ENCODE results near the gene GOLGA2. TPM values are rescaled to one million over a fixed set of nuclear protein-coding genes. Genes with fewer than 3 reads are reported as not detected.
"Not testable (repeated sequence)": the region's sequence is repeated elsewhere in the genome, so short reads cannot be mapped to it uniquely, and the experiment has no call there.

GOLGA2 gene
- total RNA-seq, 2 donors from 2014 or later, result 46.2 to 54.3 TPM

DNA sequence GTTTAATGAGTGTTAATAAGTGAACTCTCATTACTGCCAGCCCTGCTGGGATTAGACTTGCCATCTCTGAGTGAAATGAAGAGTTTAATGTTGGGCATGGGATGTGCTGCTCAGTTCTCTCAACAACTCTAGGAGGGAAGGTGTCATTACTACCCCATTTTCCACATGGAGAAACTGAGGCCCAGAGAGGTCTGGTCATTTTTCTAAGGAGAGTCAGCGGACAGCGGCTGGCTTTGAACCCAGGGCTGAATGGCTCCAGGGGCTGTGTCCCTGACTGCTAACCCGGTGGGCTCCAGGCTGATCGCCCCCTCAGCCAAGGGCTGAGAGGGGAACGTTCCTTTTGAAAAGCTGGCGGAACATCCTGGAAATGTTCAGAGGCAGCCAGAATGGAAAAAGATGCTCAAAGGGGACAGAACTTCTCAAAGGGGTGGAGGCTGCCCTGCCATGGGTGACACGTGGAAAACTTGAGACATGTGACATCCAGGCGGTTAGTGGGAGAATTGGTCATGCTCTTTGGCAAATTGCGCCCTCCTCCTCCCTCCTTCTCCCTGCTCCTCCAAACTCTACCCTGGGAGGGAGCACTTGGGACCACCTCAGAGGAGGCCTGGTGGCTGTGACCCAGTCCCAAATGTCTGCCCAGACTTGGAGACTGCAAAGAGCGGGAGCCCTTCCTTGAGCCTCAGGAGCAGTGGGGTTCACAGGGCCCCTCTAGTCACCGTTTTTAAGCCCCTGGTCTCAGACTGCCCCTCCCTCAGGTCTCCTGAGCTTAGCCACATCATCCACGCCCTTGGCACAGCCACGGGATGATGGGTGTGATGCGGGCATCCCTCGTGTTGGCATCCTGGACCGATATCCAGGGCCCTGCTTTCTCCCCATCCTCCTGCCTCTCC lies 43.9 kb downstream of the GOLGA2 start:
- Mint-ChIP-seq H3K27ac (no peak overlapping the region), H3K9me3 (no peaks in the 10 kb centered on the region), H3K36me3 (no peaks in the 10 kb centered on the region)
- DNase-seq (ENCODE audit: low spot score in 2 of 2), result no peak
- ATAC-seq, result peak; percentile 13 to 31

DNA sequence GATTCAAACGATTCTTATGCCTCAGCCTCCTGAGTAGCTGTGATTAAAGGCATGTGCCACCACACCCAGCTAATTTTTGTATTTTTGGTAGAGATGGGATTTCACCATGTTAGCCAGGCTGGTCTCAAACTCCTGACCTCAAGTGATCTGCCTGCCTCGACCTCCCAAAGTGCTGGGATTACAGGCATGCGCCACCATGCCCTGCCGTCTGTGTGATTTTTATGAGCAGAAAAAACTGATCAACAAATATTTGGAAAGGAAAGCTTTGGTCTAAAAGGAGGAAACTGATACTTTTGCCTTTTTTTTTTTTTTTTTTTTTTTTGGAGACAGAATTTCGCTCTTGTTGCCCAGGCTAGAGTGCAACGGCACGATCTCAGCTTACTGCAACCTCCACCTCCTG lies 44.9 kb downstream of the GOLGA2 start:
- not testable (repeated sequence) for DNase-seq (ENCODE audit: low spot score in 2 of 2); ATAC-seq; H3K27ac Mint-ChIP-seq; H3K36me3 Mint-ChIP-seq; H3K9me3 Mint-ChIP-seq

- ATAC-seq, result no peak
- no peak overlapping the region for H3K27ac Mint-ChIP-seq
- DNase-seq (ENCODE audit: low spot score in 2 of 2), result no peak
- H3K36me3 Mint-ChIP-seq, result no peaks in the 10 kb centered on the region
- no peaks in the 10 kb centered on the region for H3K9me3 Mint-ChIP-seq
Measured at GRCh38 chr9:128226412-128226801, 49.4 kb downstream of the GOLGA2 start.

- Mint-ChIP-seq H3K9me3 (no peaks in the 10 kb centered on the region), H3K36me3 (no peaks in the 10 kb centered on the region), H3K27ac (no peak overlapping the region)
- ATAC-seq (no peak), DNase-seq (ENCODE audit: low spot score in 2 of 2) (no peak)
Measured at GRCh38 chr9:128225770-128226411, 49.9 kb downstream of the GOLGA2 start.

- no peaks in the 10 kb centered on the region for H3K9me3 Mint-ChIP-seq
- DNase-seq (ENCODE audit: low spot score in 2 of 2) (no peak), ATAC-seq (no peak)
- H3K36me3 Mint-ChIP-seq, result no peaks in the 10 kb centered on the region
- H3K27ac Mint-ChIP-seq, result no peak overlapping the region
Measured at GRCh38 chr9:128224877-128225276, 50.9 kb downstream of the GOLGA2 start.

GRCh38 chr9:128222880-128223670 lies 52.7 kb downstream of the GOLGA2 start:
- no peak overlapping the region for H3K27ac Mint-ChIP-seq
- DNase-seq (ENCODE audit: low spot score in 2 of 2) (no peak), ATAC-seq (no peak)
- H3K36me3 Mint-ChIP-seq, result no peaks in the 10 kb centered on the region
- H3K9me3 Mint-ChIP-seq, result no peaks in the 10 kb centered on the region

GRCh38 chr9:128222026-128222425 lies 53.8 kb downstream of the GOLGA2 start:
- no peaks in the 10 kb centered on the region for H3K9me3 Mint-ChIP-seq
- no peak overlapping the region for H3K27ac Mint-ChIP-seq
- H3K36me3 Mint-ChIP-seq, result no peaks in the 10 kb centered on the region
- ATAC-seq (no peak), DNase-seq (ENCODE audit: low spot score in 2 of 2) (no peak)

DNA sequence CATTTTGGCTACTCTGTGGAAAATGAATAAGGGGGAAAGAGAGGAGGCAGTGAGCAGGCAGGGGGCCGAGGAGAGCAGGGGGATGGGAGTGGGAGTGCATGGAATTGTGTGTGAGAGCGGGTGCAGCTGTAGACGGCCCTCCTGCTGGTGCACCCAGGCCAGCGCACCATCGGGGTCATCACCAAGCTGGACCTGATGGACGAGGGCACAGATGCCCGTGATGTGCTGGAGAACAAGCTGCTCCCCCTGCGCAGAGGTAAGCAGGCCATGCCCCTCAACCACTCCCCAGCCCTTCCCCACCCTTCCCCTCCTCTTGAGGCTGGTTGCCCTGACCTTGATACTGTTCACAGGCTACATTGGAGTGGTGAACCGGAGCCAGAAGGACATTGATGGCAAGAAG lies 56.0 kb downstream of the GOLGA2 start:
- Mint-ChIP-seq H3K9me3 (no peaks in the 10 kb centered on the region), H3K36me3 (no peaks in the 10 kb centered on the region), H3K27ac (no peak overlapping the region)
- no peak for DNase-seq (ENCODE audit: low spot score in 2 of 2)
- ATAC-seq, result no peak

DNA sequence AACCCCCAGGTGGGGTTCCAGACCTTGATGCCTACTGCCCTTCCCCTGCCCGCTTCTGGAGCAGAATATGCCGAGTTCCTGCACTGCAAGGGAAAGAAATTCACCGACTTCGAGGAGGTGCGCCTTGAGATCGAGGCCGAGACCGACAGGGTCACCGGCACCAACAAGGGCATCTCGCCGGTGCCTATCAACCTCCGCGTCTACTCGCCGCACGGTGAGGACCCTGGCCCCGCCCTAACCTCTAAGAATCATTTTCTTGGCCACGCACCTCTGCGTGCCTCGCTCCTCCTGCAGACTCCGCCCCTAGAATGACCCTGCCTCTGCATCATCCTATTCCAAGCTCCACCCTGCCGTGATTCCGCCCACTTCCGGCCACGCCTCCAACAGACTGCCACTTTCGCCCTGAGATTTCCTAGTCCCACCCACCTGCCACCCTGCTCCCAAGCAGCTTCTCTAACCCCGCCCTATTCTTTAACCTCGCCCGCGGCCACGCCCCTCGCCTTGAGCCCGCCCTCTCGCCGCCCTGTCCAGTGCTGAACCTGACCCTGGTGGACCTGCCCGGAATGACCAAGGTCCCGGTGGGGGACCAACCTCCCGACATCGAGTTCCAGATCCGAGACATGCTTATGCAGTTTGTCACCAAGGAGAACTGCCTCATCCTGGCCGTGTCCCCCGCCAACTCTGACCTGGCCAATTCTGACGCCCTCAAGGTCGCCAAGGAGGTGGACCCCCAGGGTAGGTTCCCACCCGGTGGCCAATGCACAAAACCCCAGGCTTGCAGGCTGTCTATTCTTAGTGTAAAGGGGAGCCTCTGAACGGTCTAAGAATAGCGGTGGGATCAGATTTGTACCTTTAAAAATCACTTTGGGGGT lies 57.1 kb downstream of the GOLGA2 start:
- no peaks in the 10 kb centered on the region for H3K9me3 Mint-ChIP-seq
- no peaks in the 10 kb centered on the region for H3K36me3 Mint-ChIP-seq
- DNase-seq (ENCODE audit: low spot score in 2 of 2) (peak; percentile 92 to 94), ATAC-seq (peak; percentile 98 to 99)
- H3K27ac Mint-ChIP-seq, result peak overlapping the region in 1 of 2 donors; percentile 72

DNA sequence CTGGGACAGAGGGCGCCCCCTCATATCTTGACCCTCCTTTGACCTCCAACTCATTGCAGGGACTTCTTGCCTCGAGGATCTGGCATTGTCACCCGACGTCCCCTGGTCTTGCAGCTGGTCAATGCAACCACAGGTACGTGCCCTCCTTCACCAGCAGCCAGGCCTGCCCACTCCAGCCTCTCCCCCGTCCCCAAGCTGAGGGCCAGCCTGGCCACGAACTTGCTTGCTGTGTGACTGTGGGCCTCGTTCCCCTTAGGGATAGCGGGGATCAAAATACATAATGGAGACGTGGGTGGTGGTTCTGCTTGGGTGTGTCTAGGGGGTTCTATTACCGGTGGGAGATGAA lies 57.7 kb downstream of the GOLGA2 start:
- no peaks in the 10 kb centered on the region for H3K36me3 Mint-ChIP-seq
- no peaks in the 10 kb centered on the region for H3K9me3 Mint-ChIP-seq
- DNase-seq (ENCODE audit: low spot score in 2 of 2) (no peak), ATAC-seq (no peak)
- peak overlapping the region in 1 of 2 donors; percentile 72 for H3K27ac Mint-ChIP-seq

DNA sequence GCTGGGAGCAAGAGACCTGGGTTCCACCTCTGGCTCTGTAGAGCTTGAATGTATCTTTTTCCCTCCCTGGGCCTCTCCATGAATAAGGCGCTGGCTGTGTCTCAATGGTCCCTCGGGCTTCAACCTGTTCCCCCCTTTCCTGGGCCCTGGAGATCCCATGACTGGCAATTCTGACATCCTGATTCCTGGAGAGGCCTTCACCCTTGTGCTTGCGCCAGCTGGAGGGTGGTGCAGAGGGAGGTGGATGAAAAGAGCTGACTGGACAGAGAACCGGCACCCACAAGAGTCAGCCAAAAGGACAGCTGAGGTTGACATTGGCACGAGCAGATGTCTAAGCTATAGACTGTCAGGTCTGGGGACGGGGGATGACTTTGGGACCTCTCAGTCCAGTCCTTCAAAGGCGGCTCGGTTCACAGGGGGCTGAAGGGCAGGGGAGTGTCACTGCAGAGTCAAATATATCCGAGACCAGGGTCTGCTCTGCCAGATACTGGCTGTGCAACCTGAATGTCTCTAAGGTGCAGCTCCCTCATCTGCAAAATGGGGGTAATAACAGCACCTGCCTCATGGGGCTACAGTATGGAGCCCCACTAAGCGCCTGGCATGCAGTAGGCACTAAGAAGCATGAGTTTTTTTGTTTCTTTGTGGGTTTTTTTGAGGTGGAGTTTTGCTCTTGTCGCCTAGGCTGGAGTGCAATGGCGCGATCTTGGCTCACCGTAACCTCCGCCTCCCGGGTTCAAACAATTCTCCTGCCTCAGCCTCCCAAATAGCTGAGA lies 58.8 kb downstream of the GOLGA2 start:
- H3K36me3 Mint-ChIP-seq, result no peaks in the 10 kb centered on the region
- ATAC-seq (no peak), DNase-seq (ENCODE audit: low spot score in 2 of 2) (no peak)
- H3K27ac Mint-ChIP-seq, result no peak overlapping the region
- no peaks in the 10 kb centered on the region for H3K9me3 Mint-ChIP-seq

- no peak for ATAC-seq
- no peaks in the 10 kb centered on the region for H3K36me3 Mint-ChIP-seq
- H3K27ac Mint-ChIP-seq, result no peak overlapping the region
- H3K9me3 Mint-ChIP-seq, result no peaks in the 10 kb centered on the region
- no peak for DNase-seq (ENCODE audit: low spot score in 2 of 2)
Measured at GRCh38 chr9:128215491-128216409, 60.1 kb downstream of the GOLGA2 start.

GRCh38 chr9:128214571-128215490 lies 61.0 kb downstream of the GOLGA2 start:
- Mint-ChIP-seq H3K9me3 (no peaks in the 10 kb centered on the region), H3K27ac (peak overlapping the region in 1 of 2 donors; percentile 29), H3K36me3 (no peaks in the 10 kb centered on the region)
- ATAC-seq (no peak), DNase-seq (ENCODE audit: low spot score in 2 of 2) (no peak)
